GM18498 (cell line): ENCODE data around the gene IQGAP2.
"Not testable (repeated sequence)": the region's sequence is repeated elsewhere in the genome, so short reads cannot be mapped to it uniquely, and the experiment has no call there.

Experiments
- ATAC-seq: cut with Tn5 transposase; IDR thresholded peaks from one replicate; pipeline ENCODE4 v1.9.1; 2021; ENCODE audit warnings: mild to moderate bottlenecking, moderate library complexity; ENCODE audit not compliant: unreplicated experiment

IQGAP2 gene

DNA sequence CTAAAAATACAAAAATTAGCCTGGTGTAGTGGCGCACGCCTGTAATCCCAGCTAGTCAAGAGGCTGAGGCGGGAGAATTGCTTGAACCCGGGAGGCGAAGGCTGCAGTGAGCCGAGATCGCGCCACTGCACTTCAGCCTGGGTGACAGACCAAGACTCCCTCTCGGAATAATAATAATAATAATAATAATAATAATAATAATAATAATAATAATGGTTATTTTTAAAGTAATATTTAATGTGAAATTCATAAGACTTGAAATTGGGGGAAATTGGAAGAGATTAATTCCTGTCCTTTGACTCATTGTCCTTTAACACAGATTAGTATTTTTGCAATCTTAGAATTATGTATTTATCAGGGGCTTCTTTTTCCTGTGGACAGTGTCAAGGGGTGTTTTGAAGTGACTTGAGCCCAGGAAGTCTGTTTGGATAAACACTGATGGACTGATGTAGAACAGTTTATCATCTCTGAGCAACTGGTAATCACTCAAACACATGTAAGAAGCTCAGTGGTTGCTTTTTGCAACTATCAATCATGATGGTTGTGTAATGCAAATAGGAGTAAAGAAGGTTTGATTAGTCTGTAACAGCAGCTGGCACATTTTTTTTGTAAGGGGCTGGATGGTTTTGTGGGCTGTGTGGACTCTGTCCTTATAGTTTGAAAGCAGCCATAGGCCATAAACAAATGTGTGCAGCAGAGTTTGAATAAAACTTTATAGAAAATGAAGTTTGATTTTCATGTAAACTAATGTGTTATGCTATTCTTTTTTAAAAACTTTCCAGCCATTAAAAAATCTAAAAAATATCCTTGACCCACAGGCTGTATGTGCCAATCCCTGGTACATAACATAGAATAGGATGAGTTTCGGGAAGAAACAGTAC, 126.6 kb downstream of the IQGAP2 start:
- no peak for ATAC-seq

- ATAC-seq = no peak
Observed at GRCh38 chr5:76532052-76532451, 129.0 kb downstream of the IQGAP2 start.

- ATAC-seq = no peak
Observed at GRCh38 chr5:76532973-76533372, 129.9 kb downstream of the IQGAP2 start.

GRCh38 chr5:76535577-76535976, 132.5 kb downstream of the IQGAP2 start:
- ATAC-seq = no peak

DNA sequence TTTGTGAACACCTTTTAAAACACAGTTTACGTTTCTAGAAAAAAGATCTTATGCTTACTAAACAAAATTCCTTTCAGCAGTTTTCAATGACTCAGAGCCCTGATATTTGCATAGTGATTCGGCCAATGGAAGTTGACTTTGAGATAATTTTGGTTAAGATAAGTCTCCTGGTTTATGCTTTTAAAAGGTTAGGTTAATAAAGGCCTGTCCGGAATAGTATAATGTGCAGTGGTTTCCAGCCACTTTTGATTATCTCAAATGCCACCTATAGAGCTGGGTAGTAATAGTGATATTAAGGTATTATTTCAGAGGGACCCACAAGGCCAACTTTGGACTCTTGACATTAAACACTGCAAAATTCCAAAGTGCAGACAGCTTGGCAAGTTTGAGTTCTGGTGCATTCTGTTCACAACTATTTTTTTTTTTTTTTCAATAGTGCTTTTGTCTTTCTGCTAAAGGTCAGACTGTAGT, 134.0 kb downstream of the IQGAP2 start:
- ATAC-seq = no peak

GRCh38 chr5:76542241-76542640, 139.2 kb downstream of the IQGAP2 start:
- ATAC-seq = no peak

DNA sequence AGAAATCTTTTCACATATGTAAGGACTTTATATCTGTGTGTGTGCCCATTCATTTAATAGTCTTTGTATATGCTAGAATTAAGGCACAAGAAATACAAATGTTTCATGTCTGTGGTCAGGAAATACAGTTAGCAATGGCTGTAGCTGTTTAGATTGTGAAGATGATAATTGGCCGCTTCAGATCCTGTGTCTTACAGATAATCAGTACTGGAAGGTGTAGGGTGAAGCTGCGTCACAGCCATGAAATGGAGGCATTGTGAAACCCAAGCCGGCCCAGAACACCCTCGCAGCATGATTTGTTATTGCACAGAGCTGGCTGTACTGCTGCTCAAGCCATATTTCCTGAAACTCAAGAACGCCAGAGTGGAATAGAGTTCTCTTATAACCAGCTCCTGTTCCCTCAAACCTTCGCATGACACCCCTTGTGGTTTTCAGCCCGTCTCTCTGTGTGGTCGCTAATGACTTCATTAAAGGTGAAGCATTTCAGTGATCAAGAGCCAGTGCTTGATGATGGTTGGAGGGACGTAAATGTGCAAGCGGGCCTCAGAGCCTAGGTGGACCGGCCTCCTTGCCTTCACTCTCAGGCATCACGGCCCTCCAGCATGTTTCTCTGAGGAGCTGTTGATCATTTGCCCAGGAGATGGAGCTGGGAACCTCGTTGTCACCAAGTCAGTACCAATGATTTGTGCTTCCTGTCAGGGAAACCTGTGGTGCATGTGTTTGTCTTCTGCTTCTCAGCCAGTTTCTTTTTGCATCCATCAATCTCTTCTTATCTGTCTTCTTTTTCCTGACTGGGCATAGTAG, 140.0 kb downstream of the IQGAP2 start:
- ATAC-seq = no peak

DNA sequence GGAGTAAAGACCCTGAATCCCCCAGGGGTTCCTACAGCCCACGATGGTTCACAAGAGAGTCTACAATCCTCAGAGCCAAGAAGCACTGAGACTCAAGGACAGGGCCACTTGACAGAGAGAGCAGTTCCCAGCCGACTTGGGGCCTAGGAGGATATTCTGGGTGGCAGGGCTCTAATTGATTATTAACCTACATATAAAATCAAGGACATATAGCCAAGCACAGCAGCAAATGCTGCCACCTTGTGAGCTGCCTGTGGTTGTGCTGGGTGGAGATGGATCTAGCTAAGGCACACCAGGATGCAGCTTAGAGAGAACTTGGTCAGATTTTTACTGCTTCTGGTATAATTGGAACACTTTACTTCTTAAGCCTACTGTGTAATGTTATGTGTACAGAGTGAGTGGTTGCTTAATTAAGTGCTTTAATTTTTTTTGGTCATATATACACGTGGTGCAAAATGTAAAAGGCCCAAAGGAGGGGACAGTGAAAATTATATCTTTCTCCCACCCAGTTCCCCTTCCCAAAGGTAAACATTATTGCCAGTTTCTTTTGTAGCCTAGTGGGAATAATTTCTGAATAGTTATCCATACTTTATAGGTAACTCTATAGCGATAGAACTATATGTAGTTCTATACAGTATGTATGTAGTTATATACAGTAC, 141.3 kb downstream of the IQGAP2 start:
- ATAC-seq = peak; percentile 36

DNA sequence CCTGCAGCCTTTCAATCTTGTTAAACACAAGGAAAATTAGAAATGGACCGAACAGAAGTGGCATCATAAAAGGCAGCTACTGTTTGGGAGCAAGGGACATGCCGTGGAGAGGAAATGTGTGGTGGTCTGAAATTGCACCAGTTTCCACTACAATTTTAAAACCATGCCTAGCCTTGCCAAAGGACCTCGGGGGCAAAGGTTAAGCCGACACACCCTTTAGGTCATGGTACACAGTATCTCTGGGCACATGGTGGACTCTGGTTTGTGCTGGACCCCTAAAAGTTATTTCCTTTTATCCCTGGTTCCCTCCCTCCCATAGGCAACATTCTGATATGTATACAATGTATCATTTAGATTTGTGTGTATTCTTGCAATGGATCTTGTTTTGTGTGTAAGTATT, 142.1 kb downstream of the IQGAP2 start:
- no peak for ATAC-seq

GRCh38 chr5:76546497-76547102, 143.5 kb downstream of the IQGAP2 start:
- no peak for ATAC-seq

DNA sequence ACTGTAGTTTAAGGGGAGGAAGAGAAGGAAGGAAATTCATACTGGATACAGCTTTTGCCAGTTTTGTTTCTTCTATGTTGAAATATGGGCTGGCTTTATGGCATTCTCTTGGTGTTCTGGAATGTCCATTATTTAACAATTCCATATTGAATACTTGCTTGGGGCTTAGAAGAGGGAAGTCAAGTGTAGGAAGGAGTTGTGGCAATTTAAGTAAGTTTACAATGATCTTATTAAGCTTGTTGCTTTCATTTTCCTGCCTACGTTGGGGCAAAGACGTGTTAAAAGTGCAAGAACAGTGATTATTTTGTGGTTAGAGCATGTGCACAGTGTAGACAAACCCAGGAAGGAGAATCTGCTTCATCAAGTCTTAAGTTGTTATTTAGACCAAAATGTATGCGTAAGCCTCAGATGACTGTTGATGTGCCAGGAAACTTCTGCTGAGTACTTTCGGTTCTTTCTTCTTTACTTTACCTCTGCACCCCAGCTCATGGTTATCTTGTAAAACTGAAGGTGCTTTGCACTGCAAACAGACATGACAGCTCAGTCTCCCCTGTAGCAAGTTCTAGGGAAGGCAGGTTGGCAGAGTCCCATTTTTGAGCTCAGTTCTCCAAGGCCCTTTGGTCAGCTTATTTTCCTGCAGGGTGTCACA, 144.3 kb downstream of the IQGAP2 start:
- peak; percentile 64 for ATAC-seq

GRCh38 chr5:76547891-76548524, 144.9 kb downstream of the IQGAP2 start:
- peak; percentile 26 for ATAC-seq

GRCh38 chr5:76548525-76549229, 145.6 kb downstream of the IQGAP2 start:
- ATAC-seq = no peak

DNA sequence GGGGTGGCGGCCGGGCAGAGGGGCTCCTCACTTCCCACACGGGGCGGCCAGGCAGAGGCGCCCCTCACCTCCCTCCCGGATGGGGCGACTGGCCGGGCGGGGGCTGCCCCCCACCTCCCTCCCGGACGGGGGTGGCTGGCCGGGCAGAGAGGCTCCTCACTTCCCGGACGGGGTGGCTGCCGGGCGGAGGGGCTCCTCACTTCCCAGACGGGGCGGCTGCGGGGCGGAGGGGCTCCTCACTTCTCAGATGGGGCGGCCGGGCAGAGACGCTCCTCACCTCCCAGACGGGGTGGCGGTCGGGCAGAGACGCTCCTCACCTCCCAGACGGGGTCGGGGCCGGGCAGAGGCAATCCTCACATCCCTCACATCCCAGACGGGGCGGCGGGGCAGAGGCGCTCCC, 147.8 kb downstream of the IQGAP2 start:
- ATAC-seq = not testable (repeated sequence)

DNA sequence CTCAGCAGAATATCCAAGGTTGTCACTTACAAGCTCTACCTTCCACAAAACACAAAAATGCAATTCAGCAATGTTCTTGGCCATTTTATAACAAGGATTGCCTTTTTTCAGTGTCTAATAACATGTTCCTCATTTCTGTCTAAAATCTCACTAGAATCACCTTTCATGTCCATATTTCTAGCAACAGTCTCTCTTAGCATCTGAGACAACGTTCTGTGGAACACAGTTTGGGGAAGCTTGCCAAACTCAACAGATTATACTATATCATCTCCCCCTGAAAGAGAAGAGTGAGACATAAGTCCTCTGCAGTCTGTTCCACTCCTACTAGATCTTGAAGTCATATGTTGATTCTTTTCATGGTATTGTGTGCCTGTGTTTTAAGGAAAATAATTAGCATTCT, 149.5 kb downstream of the IQGAP2 start:
- no peak for ATAC-seq

DNA sequence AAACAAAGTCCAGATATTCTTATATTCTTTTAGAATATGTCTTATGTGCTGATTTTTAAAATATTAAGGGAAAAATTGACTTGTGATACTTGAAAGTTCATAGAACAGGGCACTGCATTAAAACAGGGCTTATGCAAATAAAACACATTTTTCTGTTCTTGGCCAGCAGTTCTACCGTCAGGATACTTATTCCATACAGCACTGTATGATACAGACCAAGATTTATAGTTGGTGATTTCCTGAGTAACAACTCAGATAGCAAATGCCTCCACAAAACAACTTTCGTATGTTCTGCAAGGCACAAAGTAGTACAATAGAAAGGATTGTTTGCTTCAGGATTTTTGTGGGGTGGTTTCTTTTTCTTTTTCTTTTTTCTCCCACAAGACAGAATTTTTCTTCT, 150.2 kb downstream of the IQGAP2 start:
- ATAC-seq = no peak

DNA sequence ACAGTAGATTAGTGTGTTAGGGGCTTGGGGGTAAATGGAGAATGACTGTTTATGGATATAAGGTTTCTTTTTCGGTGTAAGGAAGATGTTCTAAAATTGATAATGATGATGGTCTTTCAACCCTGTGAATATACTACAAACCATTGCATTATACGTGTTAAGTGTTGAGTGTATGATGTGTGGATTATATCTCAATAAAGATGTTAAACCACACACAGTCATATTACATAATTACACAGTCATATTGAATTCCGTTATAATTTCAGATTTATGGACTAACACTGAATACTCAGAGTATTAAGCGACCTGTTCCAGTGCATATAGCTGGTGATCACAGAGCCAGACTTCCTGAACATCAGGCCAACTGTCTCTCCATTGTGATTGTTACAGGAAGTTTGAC, 152.0 kb downstream of the IQGAP2 start:
- no peak for ATAC-seq

- ATAC-seq = no peak
Observed at GRCh38 chr5:76555717-76556116, 152.6 kb downstream of the IQGAP2 start.

DNA sequence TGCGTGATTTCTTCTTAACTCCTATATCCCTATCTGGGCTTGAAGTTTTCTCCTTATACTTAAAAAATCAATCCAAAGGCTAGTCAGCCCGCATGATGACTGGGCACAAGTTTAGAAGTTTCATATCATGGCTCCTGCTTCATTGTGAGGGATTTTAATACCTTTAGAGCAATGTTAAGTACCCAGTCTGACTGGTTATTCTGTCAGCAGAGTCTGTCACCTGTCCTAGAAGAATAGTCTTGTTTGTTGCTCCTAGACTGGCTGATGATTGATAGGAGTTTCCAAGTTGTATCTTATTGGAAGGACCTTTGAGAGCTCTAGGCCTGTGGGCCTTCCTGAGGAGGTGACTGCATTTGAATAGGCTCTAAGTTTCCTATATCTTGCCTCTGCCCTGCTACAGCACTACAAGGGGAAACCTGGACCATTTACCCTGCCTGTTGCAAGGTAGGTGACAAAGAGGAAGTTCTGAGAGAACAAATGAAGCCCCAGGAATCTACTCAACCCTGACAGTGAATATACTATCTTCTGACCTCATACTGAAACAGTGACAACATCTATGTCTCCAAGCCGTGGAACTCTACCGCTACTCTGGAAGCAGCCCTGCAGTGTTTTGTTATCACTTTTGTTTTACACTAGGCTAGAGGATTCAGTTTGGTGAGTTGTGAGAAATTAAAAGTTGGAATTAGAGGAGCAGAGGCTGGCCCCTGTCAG, 153.6 kb downstream of the IQGAP2 start:
- ATAC-seq = peak; percentile 92
